ENCODE results near the gene SF3A1.

DNA sequence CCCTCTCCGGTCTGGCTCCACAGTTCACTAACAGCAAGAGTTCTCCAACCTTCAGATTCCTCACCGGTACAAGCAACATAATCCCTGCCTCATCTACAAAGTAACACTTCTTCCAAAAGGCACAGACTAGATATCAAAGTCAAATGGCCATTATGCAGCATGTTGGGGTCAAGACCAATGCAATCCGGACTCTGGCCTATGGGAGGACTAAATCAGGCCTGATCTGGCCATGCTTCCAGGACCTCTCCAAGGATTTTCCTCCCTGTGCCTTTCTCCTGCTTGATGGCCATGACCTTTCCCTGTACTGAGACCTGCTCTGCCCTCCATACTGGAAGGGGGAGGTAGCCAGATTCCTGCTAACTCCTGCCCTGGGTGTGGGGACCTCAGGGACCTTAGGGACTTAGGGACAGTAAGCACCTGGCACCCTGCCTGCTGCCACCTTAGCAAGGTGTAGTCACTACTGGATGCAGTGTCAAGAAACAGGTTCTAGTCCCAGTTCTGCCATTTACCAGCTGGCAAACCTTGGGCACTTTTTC, 36.6 kb downstream of the SF3A1 start:
- TF ChIP-seq, protein P1, sequence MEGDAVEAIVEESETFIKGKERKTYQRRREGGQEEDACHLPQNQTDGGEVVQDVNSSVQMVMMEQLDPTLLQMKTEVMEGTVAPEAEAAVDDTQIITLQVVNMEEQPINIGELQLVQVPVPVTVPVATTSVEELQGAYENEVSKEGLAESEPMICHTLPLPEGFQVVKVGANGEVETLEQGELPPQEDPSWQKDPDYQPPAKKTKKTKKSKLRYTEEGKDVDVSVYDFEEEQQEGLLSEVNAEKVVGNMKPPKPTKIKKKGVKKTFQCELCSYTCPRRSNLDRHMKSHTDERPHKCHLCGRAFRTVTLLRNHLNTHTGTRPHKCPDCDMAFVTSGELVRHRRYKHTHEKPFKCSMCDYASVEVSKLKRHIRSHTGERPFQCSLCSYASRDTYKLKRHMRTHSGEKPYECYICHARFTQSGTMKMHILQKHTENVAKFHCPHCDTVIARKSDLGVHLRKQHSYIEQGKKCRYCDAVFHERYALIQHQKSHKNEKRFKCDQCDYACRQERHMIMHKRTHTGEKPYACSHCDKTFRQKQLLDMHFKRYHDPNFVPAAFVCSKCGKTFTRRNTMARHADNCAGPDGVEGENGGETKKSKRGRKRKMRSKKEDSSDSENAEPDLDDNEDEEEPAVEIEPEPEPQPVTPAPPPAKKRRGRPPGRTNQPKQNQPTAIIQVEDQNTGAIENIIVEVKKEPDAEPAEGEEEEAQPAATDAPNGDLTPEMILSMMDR (IDR thresholded peaks at IDR 0.05) = no peak
- TF ChIP-seq POLR2A (IDR thresholded peaks at IDR 0.05) = no peak

Data from Peyer's patch (tissue), 4 donors.